Stimulated activated CD8-positive, alpha-beta memory T cell treated with anti-CD3 and anti-CD28 coated beads, Interleukin-4, amount 100 ng/mL, for 48 hours (primary cell): ENCODE data around the gene LIMS4.
"Not testable (repeated sequence)": the region's sequence is repeated elsewhere in the genome, so short reads cannot be mapped to it uniquely, and the experiment has no call there.

Experiments
- DNase-seq: peaks from one replicate; pipeline ENCODE4 v3.0.0-alpha.2; 2020

Gene LIMS4

GRCh38 chr2:110449127-110449947 lies 23.3 kb downstream of the LIMS4 start:
- not testable (repeated sequence) for DNase-seq

DNA sequence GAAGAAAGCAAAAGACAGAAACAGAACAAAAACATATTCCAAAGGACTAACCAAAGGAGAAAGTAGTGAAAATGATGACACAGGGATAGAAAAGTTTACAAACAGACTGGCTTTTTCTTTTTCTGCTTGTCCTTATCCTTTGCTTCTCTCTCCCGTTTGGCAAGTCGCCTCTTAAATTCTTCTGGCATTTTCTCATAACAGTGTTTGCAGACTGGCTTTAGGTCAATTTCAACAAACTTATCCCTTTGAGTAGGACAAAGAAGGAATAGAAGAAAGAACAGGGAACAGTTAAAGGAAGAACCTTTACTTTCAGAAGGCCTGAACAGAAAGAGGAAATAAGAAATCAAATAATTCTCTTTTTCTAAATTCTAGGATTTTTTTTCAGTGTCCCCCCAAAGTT lies 26.0 kb downstream of the LIMS4 start:
- DNase-seq, result not testable (repeated sequence)

DNA sequence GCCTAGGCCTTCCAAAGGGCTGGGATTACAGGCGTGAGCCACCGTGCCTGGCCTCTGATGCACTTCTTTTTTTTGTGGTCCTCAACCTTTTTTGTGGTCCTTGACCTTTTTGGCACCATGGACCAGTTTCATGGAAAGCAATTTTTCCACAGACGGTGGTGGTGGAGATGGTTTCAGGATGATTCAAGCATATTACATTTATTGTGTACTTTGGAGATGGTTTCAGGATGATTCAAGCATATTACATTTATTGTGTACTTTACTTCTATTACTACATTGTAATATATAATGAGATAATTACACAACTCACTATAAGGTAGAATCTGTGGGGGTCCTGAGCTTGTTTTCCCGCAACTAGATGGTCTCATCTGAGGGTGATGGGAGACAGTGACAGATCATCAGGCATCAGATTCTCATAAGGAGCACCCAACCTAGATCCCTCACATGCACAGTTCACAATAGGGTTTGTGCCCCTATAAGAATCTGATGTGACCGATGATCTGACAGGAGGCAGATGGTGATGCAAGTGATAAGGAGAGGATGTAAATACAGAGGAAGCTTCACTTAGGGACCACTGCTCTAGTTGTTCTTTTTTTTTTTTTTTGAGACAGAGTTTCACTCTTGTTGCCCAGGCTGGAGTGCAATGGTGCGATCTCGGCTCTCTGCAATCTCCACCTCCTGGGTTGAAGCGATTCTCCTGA lies 29.2 kb downstream of the LIMS4 start:
- not testable (repeated sequence) for DNase-seq

DNA sequence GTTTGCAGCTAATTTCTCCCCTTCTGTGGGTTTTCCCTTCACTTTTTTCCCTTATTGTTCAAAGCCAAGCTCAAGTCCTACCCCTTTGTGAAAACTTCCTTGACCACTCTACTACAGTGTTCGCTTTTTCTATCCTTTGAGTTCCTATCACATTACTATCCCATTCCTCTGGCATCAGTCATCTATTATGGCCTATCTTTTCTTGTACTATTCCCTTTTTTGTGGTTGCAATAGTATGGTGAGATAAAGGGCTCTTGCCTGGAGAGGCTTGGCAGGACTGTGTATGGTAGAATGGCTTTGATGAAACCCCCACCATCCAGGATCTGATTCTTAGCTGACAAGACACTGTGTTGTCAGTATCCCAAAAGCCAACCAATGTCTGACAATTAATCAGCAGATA lies 30.7 kb downstream of the LIMS4 start:
- not testable (repeated sequence) for DNase-seq

GRCh38 chr2:110434565-110434964 lies 38.1 kb downstream of the LIMS4 start:
- not testable (repeated sequence) for DNase-seq

DNA sequence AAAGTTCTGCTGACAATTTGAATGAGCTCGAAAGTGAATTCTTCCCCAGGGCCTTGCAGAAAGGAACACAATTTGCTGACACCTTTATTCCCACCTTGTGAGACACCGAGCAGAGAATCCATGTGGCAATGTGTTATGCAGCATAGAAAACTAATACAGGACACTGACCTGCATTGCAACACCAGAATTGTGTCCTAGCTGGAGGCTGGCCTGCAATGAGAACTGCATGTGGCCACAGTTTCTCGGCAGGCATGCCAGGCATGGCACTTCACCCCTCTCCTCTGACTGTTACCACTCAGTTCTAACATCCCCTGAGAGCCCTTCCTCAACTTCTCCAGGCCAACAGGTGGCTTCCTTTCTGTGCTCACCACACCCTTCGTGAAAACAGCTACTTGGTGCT lies 46.9 kb downstream of the LIMS4 start:
- not testable (repeated sequence) for DNase-seq

DNA sequence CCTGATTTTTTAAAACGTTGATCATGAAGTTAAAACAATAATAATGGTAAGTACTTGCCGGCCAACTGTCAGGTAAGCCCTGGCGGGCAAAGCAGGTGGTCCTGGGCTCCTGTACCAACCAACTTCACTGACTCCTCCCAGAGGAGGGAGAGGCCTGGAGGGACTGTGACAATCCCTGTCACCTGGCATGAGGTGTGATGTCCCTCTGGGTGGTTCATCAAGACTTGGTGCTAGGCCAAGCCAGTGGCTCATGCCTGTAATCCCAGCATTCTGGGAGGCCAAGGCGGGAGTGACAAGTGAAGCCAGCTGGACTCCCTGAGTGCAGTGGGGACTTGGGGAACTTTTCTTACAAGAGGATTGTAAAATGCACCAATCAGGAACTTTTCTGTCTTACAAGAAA lies 48.2 kb downstream of the LIMS4 start:
- DNase-seq, result peak; percentile 8

DNA sequence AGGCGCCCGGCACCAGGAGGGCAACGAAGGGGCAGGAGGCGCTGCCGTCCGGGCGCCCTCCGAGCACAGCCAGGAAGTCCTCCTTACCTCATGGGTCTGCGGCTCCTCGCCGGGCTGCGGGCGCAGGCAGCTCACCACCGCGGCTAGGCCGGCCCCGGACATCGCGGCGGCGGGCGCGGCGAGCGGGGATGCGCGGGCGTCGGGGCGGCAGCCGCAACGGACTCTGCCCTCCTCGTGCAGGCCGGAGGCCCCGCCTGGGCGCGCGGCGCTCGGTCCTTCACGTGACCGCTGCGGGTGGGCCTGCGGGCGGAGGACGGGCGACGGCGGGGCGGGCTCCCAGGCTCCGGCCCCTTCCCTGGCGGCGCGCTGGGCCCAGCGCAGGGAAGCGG lies 49.0 kb downstream of the LIMS4 start:
- not testable (repeated sequence) for DNase-seq

GRCh38 chr2:110422852-110423573 lies 49.6 kb downstream of the LIMS4 start:
- DNase-seq, result not testable (repeated sequence)

DNA sequence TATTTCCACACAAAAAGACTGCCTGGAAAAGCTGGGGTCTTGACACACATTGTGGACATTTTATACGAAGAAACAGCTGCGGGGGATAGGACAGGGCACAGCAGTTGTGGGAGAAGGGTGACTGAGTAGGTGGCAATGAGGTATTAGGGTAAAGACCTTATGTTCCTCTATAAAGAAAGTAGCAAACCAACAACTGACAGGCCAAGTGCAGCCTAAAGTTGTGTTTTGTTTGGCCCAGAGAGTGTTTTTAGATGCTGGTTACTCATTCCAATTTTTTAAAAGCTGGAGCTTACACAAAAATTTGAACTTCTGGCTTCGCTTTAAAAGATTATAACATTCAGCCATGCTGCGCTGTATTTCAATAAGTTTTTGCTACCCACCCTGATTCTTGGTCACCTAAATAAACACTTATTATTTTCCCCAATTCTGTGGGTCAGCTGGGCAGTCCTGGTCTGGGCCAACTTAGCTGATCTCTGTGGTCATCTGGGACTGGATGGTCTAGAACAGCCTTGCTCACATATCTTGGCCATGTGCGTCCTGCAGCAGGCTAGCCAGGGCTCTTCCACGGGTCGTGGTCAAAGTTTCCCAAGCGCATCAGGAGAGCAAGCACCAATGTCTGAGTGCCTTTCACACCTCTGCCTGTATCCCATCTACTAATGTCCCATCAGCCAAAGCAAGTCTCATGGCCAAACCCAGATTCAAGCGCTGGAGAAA lies 51.8 kb downstream of the LIMS4 start:
- not testable (repeated sequence) for DNase-seq

GRCh38 chr2:110407142-110407541 lies 65.5 kb downstream of the LIMS4 start:
- not testable (repeated sequence) for DNase-seq

GRCh38 chr2:110404988-110405387 lies 67.6 kb downstream of the LIMS4 start:
- not testable (repeated sequence) for DNase-seq

DNA sequence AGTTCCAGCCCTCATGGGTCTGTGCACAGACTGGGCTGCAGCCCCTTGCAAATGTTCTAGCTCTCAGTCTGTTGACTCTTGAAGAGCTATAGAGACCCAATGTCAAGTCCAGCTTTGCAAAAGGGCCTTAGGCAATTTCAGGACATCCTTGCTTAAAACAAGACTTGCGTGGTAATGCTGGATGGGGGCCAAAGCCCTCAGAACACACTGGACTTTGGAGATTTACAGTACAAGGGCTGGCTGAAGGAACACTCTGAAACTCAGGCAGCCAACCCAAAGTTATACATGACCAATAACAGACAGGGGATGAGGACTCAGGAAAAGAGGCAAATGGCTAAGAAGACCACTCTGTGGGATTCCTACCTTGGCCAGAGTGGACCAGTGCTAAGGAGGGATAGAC lies 68.4 kb downstream of the LIMS4 start:
- not testable (repeated sequence) for DNase-seq

DNA sequence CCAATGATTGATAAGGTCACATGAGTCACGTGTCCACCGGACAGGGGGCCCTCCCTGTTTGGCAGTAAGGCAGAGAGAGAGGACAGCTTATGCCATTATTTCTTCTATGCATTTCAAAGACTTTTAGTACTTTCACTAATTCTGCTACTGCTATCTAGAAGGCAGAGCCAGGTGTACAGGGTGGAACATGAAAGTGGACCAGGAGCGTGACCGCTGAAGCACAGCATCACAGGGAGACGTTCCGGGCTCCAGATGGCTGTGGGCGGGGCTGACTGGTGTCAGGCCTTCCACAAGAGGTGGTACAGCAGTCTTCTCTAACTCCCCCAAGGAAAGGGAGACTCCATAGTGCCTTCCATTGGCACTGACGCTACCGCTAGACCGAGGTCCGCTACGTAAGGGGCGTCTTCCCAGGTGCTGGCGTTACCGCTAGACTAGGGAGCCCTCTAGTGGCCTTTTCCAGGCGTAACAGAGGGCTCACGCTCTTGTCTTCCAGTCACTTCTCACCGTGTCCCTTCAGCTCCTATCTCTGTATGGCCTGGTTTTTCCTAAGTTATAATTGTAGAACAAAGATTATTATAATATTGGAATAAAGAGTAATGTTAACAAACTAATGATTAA lies 71.5 kb downstream of the LIMS4 start:
- DNase-seq, result not testable (repeated sequence)

GRCh38 chr2:110399378-110399777 lies 73.2 kb downstream of the LIMS4 start:
- DNase-seq, result not testable (repeated sequence)

GRCh38 chr2:110395990-110396389 lies 76.6 kb downstream of the LIMS4 start:
- not testable (repeated sequence) for DNase-seq
